Measurements from ENCODE around the gene LYPD6B. TPM values are rescaled to one million over a fixed set of nuclear protein-coding genes. Genes with fewer than 3 reads are reported as not detected.

Gene LYPD6B
- total and polyA plus RNA-seq, 2 donors from 2014 or later = 9.4 to 17.6 TPM

DNA sequence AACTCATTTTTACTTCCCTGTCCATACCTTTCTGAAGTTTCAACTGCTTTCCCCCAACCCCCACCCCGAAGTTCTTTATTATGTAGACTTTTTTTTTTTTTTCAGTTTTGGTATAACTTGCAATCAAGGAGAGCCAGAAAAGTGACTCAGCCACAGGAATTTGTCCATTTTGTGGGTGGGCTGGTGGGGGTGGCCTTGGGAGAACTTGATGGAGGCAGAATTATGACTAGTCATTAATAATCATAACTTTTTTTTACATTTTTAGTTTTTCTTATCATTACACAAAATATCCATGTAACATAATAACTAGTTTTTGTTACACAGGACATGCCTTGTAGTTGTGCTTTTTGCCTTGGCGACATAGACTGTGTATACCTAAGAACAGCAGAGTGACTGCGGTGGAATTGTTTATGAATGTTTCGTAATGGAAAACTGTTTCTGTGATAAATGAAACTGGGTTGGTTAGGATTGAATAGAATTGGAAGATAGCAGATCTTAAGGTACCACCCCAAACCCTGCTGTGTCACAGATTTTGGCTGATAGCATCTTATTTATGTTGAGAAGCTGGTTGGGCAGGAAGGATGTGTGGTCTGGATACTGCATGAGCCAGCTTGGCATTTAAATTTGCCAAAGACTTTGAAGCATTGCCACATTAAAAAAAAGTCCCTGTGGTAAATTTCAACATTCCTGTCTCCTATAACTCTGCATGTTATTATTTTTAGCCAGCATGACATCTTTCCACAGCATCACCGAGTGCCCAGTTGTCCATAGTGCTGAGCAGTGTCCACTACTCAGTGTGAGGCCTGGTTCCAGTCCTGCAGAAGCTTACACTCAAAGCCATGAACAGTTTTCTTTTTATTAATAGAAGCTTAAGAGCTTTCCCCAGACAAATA, 30.7 kb downstream of the LYPD6B start:
- H3K9ac ChIP-seq (ENCODE audit: low read length in 3 of 3) = no peak overlapping the region
- H3K36me3 ChIP-seq (ENCODE audit: control insufficient read depth in 2 of 3, insufficient read depth in 3 of 3, low read length in 3 of 3) = no peaks in the 10 kb centered on the region
- no peaks in the 10 kb centered on the region for H3K9me3 ChIP-seq (ENCODE audit: control insufficient read depth in 2 of 3, insufficient read depth in 1 of 3, low read length in 3 of 3)
- H3K27me3 ChIP-seq (ENCODE audit: control insufficient read depth, insufficient read depth, low read length) = no peaks in the 10 kb centered on the region
- no peak overlapping the region for H3K4me3 ChIP-seq (ENCODE audit: low read length in 3 of 3)
- FAIRE-seq = no peak
- intact Hi-C loops (cut with DNase I) = no loop called here
- TF ChIP-seq, protein P1, sequence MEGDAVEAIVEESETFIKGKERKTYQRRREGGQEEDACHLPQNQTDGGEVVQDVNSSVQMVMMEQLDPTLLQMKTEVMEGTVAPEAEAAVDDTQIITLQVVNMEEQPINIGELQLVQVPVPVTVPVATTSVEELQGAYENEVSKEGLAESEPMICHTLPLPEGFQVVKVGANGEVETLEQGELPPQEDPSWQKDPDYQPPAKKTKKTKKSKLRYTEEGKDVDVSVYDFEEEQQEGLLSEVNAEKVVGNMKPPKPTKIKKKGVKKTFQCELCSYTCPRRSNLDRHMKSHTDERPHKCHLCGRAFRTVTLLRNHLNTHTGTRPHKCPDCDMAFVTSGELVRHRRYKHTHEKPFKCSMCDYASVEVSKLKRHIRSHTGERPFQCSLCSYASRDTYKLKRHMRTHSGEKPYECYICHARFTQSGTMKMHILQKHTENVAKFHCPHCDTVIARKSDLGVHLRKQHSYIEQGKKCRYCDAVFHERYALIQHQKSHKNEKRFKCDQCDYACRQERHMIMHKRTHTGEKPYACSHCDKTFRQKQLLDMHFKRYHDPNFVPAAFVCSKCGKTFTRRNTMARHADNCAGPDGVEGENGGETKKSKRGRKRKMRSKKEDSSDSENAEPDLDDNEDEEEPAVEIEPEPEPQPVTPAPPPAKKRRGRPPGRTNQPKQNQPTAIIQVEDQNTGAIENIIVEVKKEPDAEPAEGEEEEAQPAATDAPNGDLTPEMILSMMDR (IDR thresholded peaks at IDR 0.05; ENCODE audit: borderline replicate concordance, extremely low read depth, insufficient read depth) = no peak
- H3K4me1 ChIP-seq (ENCODE audit: control insufficient read depth in 2 of 3, insufficient read depth in 2 of 3, low read depth in 1 of 3, low read length in 3 of 3) = no peaks in the 10 kb centered on the region
- H3K27ac ChIP-seq (ENCODE audit: low read depth in 2 of 2, low read length in 2 of 2) = no peak overlapping the region
- DNase-seq = no peak

GRCh38 chr2:149070681-149071320, 32.3 kb downstream of the LYPD6B start:
- H3K9ac ChIP-seq (ENCODE audit: low read length in 3 of 3) = no peak overlapping the region
- H3K4me1 ChIP-seq (ENCODE audit: control insufficient read depth in 2 of 3, insufficient read depth in 2 of 3, low read depth in 1 of 3, low read length in 3 of 3) = peaks cover 0 to 5% (median 0%) of the 10 kb centered on the region in 3 donors
- no peak for FAIRE-seq
- no peak overlapping the region for H3K27ac ChIP-seq (ENCODE audit: low read depth in 2 of 2, low read length in 2 of 2)
- no peaks in the 10 kb centered on the region for H3K27me3 ChIP-seq (ENCODE audit: control insufficient read depth, insufficient read depth, low read length)
- intact Hi-C loops (cut with DNase I) = no loop called here
- no peaks in the 10 kb centered on the region for H3K9me3 ChIP-seq (ENCODE audit: control insufficient read depth in 2 of 3, insufficient read depth in 1 of 3, low read length in 3 of 3)
- no peak for DNase-seq
- TF ChIP-seq, protein P1 (IDR thresholded peaks at IDR 0.05; ENCODE audit: borderline replicate concordance, extremely low read depth, insufficient read depth) = no peak
- no peak overlapping the region for H3K4me3 ChIP-seq (ENCODE audit: low read length in 3 of 3)
- H3K36me3 ChIP-seq (ENCODE audit: control insufficient read depth in 2 of 3, insufficient read depth in 3 of 3, low read length in 3 of 3) = no peaks in the 10 kb centered on the region

DNA sequence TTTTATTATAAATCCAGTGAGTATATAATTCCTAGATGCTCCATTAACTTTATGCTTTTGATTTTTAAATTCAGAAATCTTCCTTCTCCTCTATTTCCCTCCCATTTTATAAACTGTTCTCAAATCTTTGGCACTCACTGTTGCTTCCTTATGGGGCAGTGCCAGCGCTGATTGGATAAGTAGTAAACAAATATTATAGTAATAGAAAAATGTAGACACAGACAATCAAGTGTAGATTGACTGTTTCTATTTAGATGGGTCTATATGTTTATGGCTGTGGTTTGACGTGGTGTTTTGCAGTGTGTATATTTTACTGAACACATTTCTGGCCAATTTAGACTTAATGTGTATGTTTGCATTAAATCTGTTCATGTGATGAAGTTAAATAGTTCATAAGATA, 36.6 kb downstream of the LYPD6B start:
- Histone ChIP-seq H3K4me1 (ENCODE audit: control insufficient read depth in 2 of 3, insufficient read depth in 2 of 3, low read depth in 1 of 3, low read length in 3 of 3) (peaks cover 4 to 9% (median 5%) of the 10 kb centered on the region in 3 donors), H3K9ac (ENCODE audit: low read length in 3 of 3) (no peak overlapping the region), H3K9me3 (ENCODE audit: control insufficient read depth in 2 of 3, insufficient read depth in 1 of 3, low read length in 3 of 3) (no peaks in the 10 kb centered on the region), H3K36me3 (ENCODE audit: control insufficient read depth in 2 of 3, insufficient read depth in 3 of 3, low read length in 3 of 3) (no peaks in the 10 kb centered on the region), H3K4me3 (ENCODE audit: low read length in 3 of 3) (no peak overlapping the region), H3K27me3 (ENCODE audit: control insufficient read depth, insufficient read depth, low read length) (no peaks in the 10 kb centered on the region), H3K27ac (ENCODE audit: low read depth in 2 of 2, low read length in 2 of 2) (no peak overlapping the region)
- intact Hi-C loops (cut with DNase I) = no loop called here
- TF ChIP-seq, protein P1 (IDR thresholded peaks at IDR 0.05; ENCODE audit: borderline replicate concordance, extremely low read depth, insufficient read depth) = no peak
- FAIRE-seq (no peak), DNase-seq (no peak)

Measured in kidney (tissue), 14 donors.